Chondrocyte (in vitro differentiated cells): Measurements from ENCODE around the gene PAMR1. TPM values are rescaled to one million over a fixed set of nuclear protein-coding genes. Genes with fewer than 3 reads are reported as not detected.

Experiments
- DNase-seq: peaks from one replicate; pipeline ENCODE4 v3.0.0; 2021; ENCODE audit warnings: mixed read lengths, low spot score
- H3K27ac Mint-ChIP-seq: one replicate; pipeline ENCODE4 v1.8.0; 2021; ENCODE audit warnings: mild to moderate bottlenecking, moderate library complexity, mixed read lengths; ENCODE audit not compliant: unreplicated experiment
- H3K27me3 Mint-ChIP-seq: 2 replicates; pipeline ENCODE4 v1.8.0; 2021; ENCODE audit warnings: low read depth, mixed read lengths
- H3K36me3 Mint-ChIP-seq: 2 replicates; pipeline ENCODE4 v1.8.0; 2021; ENCODE audit warnings: low read depth, mixed read lengths
- H3K4me1 Mint-ChIP-seq: 2 replicates; pipeline ENCODE4 v1.8.0; 2021; ENCODE audit warnings: low read depth, mild to moderate bottlenecking, mixed read lengths
- H3K4me3 Mint-ChIP-seq: one replicate; pipeline ENCODE4 v1.8.0; 2021; ENCODE audit warnings: mild to moderate bottlenecking, moderate library complexity, mixed read lengths; ENCODE audit not compliant: unreplicated experiment
- H3K9me3 Mint-ChIP-seq: 2 replicates; pipeline ENCODE4 v1.8.0; 2021; ENCODE audit warnings: low read depth, mixed read lengths
- CTCF ChIP-seq: fragments of 200-600 bp; sonication (generic); IDR thresholded peaks from 2 replicates; pipeline ENCODE4 v1.5.0; 2021; ENCODE audit warnings: antibody characterized with exemption, mild to moderate bottlenecking, moderate library complexity
- total RNA-seq: library from RNA; stranded (reverse); gene quantifications from 3 replicates; pipeline ENCODE4 v1.2.1, GENCODE V29; 2021

PAMR1 gene
- total RNA-seq, 1 donor from 2014 or later = 1.6 TPM

DNA sequence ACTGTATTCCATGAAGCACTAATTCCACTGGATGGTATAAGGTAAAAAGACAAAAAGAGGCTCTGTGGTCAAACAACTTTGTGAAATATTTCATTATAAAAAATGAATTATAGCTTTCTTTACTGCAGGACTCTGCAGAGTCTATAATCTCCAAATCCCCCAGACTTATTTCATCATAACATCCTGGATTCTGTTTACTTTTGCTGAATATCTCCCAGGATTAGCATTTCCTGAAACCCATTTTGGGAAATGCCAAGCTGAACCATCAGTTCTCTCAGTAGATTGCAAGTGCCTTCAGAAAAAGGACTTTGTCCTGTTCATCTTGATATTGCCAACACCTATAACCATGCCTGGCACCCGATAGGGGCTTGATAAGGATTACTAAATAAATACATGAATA is 7.9 kb downstream of the PAMR1 start:
- peaks cover 17% of the 10 kb centered on the region for H3K4me1 Mint-ChIP-seq
- no peak for TF ChIP-seq CTCF
- H3K4me3 Mint-ChIP-seq = no peak overlapping the region
- DNase-seq = no peak
- H3K36me3 Mint-ChIP-seq = peaks cover 2% of the 10 kb centered on the region
- H3K27me3 Mint-ChIP-seq = peaks cover 4% of the 10 kb centered on the region
- no peak overlapping the region for H3K27ac Mint-ChIP-seq
- no peaks in the 10 kb centered on the region for H3K9me3 Mint-ChIP-seq

GRCh38 chr11:35516403-35516802 is 9.0 kb downstream of the PAMR1 start:
- TF ChIP-seq CTCF = no peak
- Mint-ChIP-seq H3K9me3 (no peaks in the 10 kb centered on the region), H3K27ac (no peak overlapping the region), H3K4me1 (peaks cover 25% of the 10 kb centered on the region), H3K27me3 (peaks cover 2% of the 10 kb centered on the region), H3K4me3 (no peak overlapping the region), H3K36me3 (peaks cover 2% of the 10 kb centered on the region)
- no peak for DNase-seq

DNA sequence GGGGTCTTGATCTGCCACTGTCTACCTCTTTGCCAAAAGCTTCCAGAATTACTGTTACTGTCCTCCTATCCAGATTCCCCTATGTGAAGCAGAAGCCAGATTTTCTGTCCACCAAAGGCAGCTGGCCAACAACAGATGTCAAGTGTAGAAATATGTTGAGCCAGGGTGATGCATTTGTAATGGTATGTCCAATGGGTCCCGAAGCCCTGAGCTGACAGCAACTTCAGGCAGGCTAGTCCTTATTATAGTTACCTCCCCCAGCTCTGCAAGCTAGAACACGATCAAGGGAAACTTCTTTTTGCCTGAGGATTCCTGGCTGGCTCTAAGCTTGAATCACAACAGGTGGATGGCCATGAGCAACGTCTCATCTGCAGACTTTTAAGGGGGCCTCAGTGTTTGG is 10.2 kb downstream of the PAMR1 start:
- no peak for TF ChIP-seq CTCF
- Mint-ChIP-seq H3K36me3 (peaks cover 2% of the 10 kb centered on the region), H3K27ac (peak overlapping the region; percentile 23), H3K4me1 (peaks cover 29% of the 10 kb centered on the region), H3K4me3 (no peak overlapping the region), H3K9me3 (no peaks in the 10 kb centered on the region), H3K27me3 (peaks cover 2% of the 10 kb centered on the region)
- no peak for DNase-seq

DNA sequence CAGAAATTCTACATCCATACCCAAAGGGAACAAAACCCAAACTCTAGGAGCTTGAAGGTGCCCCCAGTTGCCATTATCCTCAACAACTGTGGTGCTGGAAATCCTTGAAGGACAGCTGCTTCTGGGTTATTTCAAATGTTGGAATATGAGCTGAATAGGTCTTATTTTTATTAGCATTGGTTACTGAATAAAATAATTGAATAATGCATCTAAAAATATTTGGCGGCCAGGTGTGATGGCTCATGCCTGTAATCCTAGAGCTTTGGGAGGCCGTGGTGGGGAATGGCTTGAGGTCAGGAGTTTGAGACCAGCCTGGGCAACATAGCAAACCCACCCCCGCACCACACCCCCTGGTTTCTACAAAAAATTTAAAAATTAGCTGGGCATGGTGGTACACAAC is 10.9 kb downstream of the PAMR1 start:
- DNase-seq = no peak
- Mint-ChIP-seq H3K36me3 (peaks cover 2% of the 10 kb centered on the region), H3K4me1 (peaks cover 27% of the 10 kb centered on the region), H3K9me3 (no peaks in the 10 kb centered on the region), H3K27me3 (peaks cover 2% of the 10 kb centered on the region), H3K4me3 (no peak overlapping the region), H3K27ac (no peak overlapping the region)
- TF ChIP-seq CTCF = no peak

- no peak for TF ChIP-seq CTCF
- Mint-ChIP-seq H3K27ac (peak overlapping the region; percentile 70), H3K27me3 (no peaks in the 10 kb centered on the region), H3K36me3 (no peaks in the 10 kb centered on the region), H3K9me3 (peaks cover 9% of the 10 kb centered on the region), H3K4me1 (peaks cover 27% of the 10 kb centered on the region), H3K4me3 (no peak overlapping the region)
- DNase-seq = no peak
Observed at GRCh38 chr11:35511666-35512065, 13.8 kb downstream of the PAMR1 start.
